ENCODE data around the gene SYPL2. TPM values are rescaled to one million over a fixed set of nuclear protein-coding genes. Genes with fewer than 3 reads are reported as not detected.
"Not testable (repeated sequence)": the region's sequence is repeated elsewhere in the genome, so short reads cannot be mapped to it uniquely, and the experiment has no call there.

The SYPL2 gene
- total RNA-seq, 1 experiment from 2014 or later: 0.46 TPM

- Histone ChIP-seq H3K9me3 (peaks cover 27% of the 10 kb centered on the region), H3K27me3 (peaks cover 64% of the 10 kb centered on the region), H3K36me3 (no peaks in the 10 kb centered on the region), H3K4me3 (no peak overlapping the region)
- DNase-seq: no peak
These were observed 8.5 kb upstream of the SYPL2 start for GRCh38 chr1:109457819-109458218.

- peak overlapping the region; percentile 44 for H3K4me3 ChIP-seq
- peaks cover 6% of the 10 kb centered on the region for H3K9me3 ChIP-seq
- no peaks in the 10 kb centered on the region for H3K36me3 ChIP-seq
- no peak for DNase-seq
- peaks cover 99% of the 10 kb centered on the region for H3K27me3 ChIP-seq
These were observed 258 bp upstream of the SYPL2 start for GRCh38 chr1:109466125-109466451.

- Histone ChIP-seq H3K9me3 (no peaks in the 10 kb centered on the region), H3K27me3 (peaks cover 99% of the 10 kb centered on the region), H3K36me3 (no peaks in the 10 kb centered on the region), H3K4me3 (no peak overlapping the region)
- DNase-seq: no peak
These were observed 993 bp downstream of the SYPL2 start for GRCh38 chr1:109467301-109467777.

- Histone ChIP-seq H3K9me3 (no peaks in the 10 kb centered on the region), H3K4me3 (no peak overlapping the region), H3K36me3 (no peaks in the 10 kb centered on the region), H3K27me3 (peaks cover 97% of the 10 kb centered on the region)
- DNase-seq: no peak
These were observed 1.7 kb downstream of the SYPL2 start for GRCh38 chr1:109468061-109468460.

GRCh38 chr1:109468903-109469302 is 2.6 kb downstream of the SYPL2 start:
- no peak overlapping the region for H3K4me3 ChIP-seq
- H3K9me3 ChIP-seq: no peaks in the 10 kb centered on the region
- peaks cover 97% of the 10 kb centered on the region for H3K27me3 ChIP-seq
- H3K36me3 ChIP-seq: no peaks in the 10 kb centered on the region
- no peak for DNase-seq

GRCh38 chr1:109470245-109470644 is 3.9 kb downstream of the SYPL2 start:
- H3K4me3 ChIP-seq: no peak overlapping the region
- no peaks in the 10 kb centered on the region for H3K9me3 ChIP-seq
- H3K36me3 ChIP-seq: no peaks in the 10 kb centered on the region
- no peak for DNase-seq
- peaks cover 96% of the 10 kb centered on the region for H3K27me3 ChIP-seq

- peaks cover 95% of the 10 kb centered on the region for H3K27me3 ChIP-seq
- no peak for DNase-seq
- no peaks in the 10 kb centered on the region for H3K36me3 ChIP-seq
- no peaks in the 10 kb centered on the region for H3K9me3 ChIP-seq
- H3K4me3 ChIP-seq: no peak overlapping the region
These were observed 6.4 kb downstream of the SYPL2 start for GRCh38 chr1:109472779-109473178.

GRCh38 chr1:109473284-109474057 is 7.1 kb downstream of the SYPL2 start:
- not testable (repeated sequence) for H3K4me3 ChIP-seq, DNase-seq, H3K9me3 ChIP-seq, H3K36me3 ChIP-seq
- H3K27me3 ChIP-seq: peaks cover 88% of the 10 kb centered on the region

- Histone ChIP-seq H3K27me3 (peaks cover 86% of the 10 kb centered on the region), H3K36me3 (no peaks in the 10 kb centered on the region), H3K4me3 (no peak overlapping the region), H3K9me3 (no peaks in the 10 kb centered on the region)
- DNase-seq: no peak
These were observed 8.4 kb downstream of the SYPL2 start for GRCh38 chr1:109474697-109475096.

- no peak for DNase-seq
- H3K36me3 ChIP-seq: no peaks in the 10 kb centered on the region
- H3K4me3 ChIP-seq: no peak overlapping the region
- peaks cover 81% of the 10 kb centered on the region for H3K27me3 ChIP-seq
- no peaks in the 10 kb centered on the region for H3K9me3 ChIP-seq
These were observed 8.9 kb downstream of the SYPL2 start for GRCh38 chr1:109475261-109475660.

- Histone ChIP-seq H3K36me3 (no peaks in the 10 kb centered on the region), H3K4me3 (no peak overlapping the region), H3K9me3 (no peaks in the 10 kb centered on the region), H3K27me3 (peaks cover 73% of the 10 kb centered on the region)
- DNase-seq: no peak
These were observed 10.5 kb downstream of the SYPL2 start for GRCh38 chr1:109476825-109477224.

GRCh38 chr1:109477821-109478220 is 11.5 kb downstream of the SYPL2 start:
- H3K36me3 ChIP-seq: no peaks in the 10 kb centered on the region

GRCh38 chr1:109478806-109479205 is 12.5 kb downstream of the SYPL2 start:
- Histone ChIP-seq H3K27me3 (peaks cover 64% of the 10 kb centered on the region), H3K4me3 (no peak overlapping the region)
- no peak for DNase-seq

More at GRCh38 chr1:109477821-109478220, 11.5 kb downstream of the SYPL2 start:
- Histone ChIP-seq H3K9me3 (no peaks in the 10 kb centered on the region), H3K4me3 (no peak overlapping the region), H3K27me3 (peaks cover 68% of the 10 kb centered on the region)
- no peak for DNase-seq

GRCh38 chr1:109479311-109479710 is 13.0 kb downstream of the SYPL2 start:
- no peaks in the 10 kb centered on the region for H3K9me3 ChIP-seq
- no peak for DNase-seq
- peaks cover 61% of the 10 kb centered on the region for H3K27me3 ChIP-seq
- H3K36me3 ChIP-seq: no peaks in the 10 kb centered on the region
- no peak overlapping the region for H3K4me3 ChIP-seq

More at GRCh38 chr1:109478806-109479205, 12.5 kb downstream of the SYPL2 start:
- no peaks in the 10 kb centered on the region for H3K36me3 ChIP-seq
- no peaks in the 10 kb centered on the region for H3K9me3 ChIP-seq

GRCh38 chr1:109479901-109480300 is 13.6 kb downstream of the SYPL2 start:
- Histone ChIP-seq H3K27me3 (peaks cover 55% of the 10 kb centered on the region), H3K9me3 (no peaks in the 10 kb centered on the region), H3K4me3 (no peak overlapping the region), H3K36me3 (no peaks in the 10 kb centered on the region)
- DNase-seq: no peak

- Histone ChIP-seq H3K36me3 (peaks cover 8% of the 10 kb centered on the region), H3K9me3 (no peaks in the 10 kb centered on the region), H3K27me3 (peaks cover 37% of the 10 kb centered on the region), H3K4me3 (no peak overlapping the region)
- DNase-seq: no peak
These were observed 15.3 kb downstream of the SYPL2 start for GRCh38 chr1:109481646-109482045.

GRCh38 chr1:109482242-109482641 is 15.9 kb downstream of the SYPL2 start:
- Histone ChIP-seq H3K9me3 (no peaks in the 10 kb centered on the region), H3K36me3 (peaks cover 13% of the 10 kb centered on the region), H3K4me3 (no peak overlapping the region), H3K27me3 (peaks cover 31% of the 10 kb centered on the region)
- DNase-seq: no peak
